Activated CD4-positive, alpha-beta T cell treated with anti-CD3 and anti-CD28 coated beads for 36 hours (primary cell): ENCODE measurements around the gene ALDH1A1. TPM values are rescaled to one million over a fixed set of nuclear protein-coding genes. Genes with fewer than 3 reads are reported as not detected.
"Not testable (repeated sequence)": the region's sequence is repeated elsewhere in the genome, so short reads cannot be mapped to it uniquely, and the experiment has no call there.

Source experiments
- ATAC-seq: fragments of 200-7000 bp; cut with Tn5 transposase; one replicate; pipeline ENCODE4 v1.10.0; 2021; ENCODE audit warnings: mild to moderate bottlenecking, moderate library complexity
- CTCF ChIA-PET: fragments of 350-600 bp; sonication (Branson Sonifier 250); formaldehyde crosslinking; loops from one replicate; lab custom pipeline; 2021; ENCODE audit warnings: antibody characterized with exemption; lab: Charles Lee
- POLR2A ChIA-PET: fragments of 350-600 bp; sonication (Branson Sonifier 250); formaldehyde crosslinking; loops from one replicate; lab custom pipeline; 2021; ENCODE audit warnings: antibody characterized with exemption, inconsistent platforms; lab: Charles Lee
- DNase-seq: peaks from one replicate; pipeline ENCODE4 v3.0.0-alpha.2; 2020
- H3K27ac Mint-ChIP-seq: one replicate; pipeline ENCODE4 v1.8.0; 2021; ENCODE audit warnings: mixed read lengths
- H3K27me3 Mint-ChIP-seq: one replicate; pipeline ENCODE4 v1.8.0; 2021; ENCODE audit warnings: mixed read lengths
- H3K36me3 Mint-ChIP-seq: one replicate; pipeline ENCODE4 v1.8.0; 2021; ENCODE audit warnings: low read depth, mixed read lengths
- H3K4me1 Mint-ChIP-seq: one replicate; pipeline ENCODE4 v1.8.0; 2021; ENCODE audit warnings: mixed read lengths
- H3K4me3 Mint-ChIP-seq: one replicate; pipeline ENCODE4 v1.8.0; 2021; ENCODE audit warnings: mild to moderate bottlenecking, moderate library complexity, mixed read lengths
- H3K9me3 Mint-ChIP-seq: one replicate; pipeline ENCODE4 v1.8.0; 2021; ENCODE audit warnings: low read depth, mixed read lengths
- intact Hi-C, 2 experiments: fragments of 100-400 bp; cut with DNase I in 1 of 2; cut with micrococcal nuclease in 1 of 2; formaldehyde crosslinking; loops; one replicate each; pipeline versions ENCODE4 v1.14.2 to v1.15.1; 2022 to 2024; cut with DNase I, micrococcal nuclease
- total RNA-seq, 2 experiments: library from RNA; stranded (reverse); gene quantifications; one replicate each; pipeline ENCODE4 v1.2.3, GENCODE V29; 2021

Gene ALDH1A1
- total RNA-seq, 2 experiments from 2014 or later = not detected

DNA sequence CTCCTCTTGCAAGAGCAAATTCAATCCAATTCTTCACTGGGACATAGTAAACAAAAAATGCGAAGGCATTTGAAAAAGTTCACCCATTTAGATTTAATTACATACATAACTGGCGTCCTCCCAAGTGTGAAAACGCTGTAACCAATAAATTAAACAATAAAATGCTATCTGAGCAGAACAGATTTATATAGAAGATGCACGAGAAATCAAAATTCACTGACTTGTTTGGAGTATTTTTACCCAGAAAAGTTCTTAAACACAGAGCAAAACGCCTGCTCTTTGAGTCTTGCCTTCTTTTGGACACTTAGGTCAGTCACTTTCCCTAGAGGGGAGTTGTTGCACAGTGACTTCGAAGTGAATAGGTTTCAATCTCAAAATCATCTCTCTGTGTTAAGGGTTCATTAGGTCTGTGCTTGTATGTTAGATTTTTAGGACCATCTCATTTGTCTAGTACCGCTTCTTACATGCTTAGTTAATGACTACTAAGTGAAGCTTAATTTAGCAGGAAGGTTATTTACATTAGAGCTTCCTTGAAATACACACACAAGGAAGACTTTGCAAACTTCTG is 1.9 kb downstream of the ALDH1A1 start:
- ChIA-PET CTCF (interaction anchor here (0.6 kb wide), 1 partner anchor 1549 kb away, joined by 3 read pairs; no protein-coding TSS in a partner anchor), POLR2A (no interaction called here)
- Mint-ChIP-seq H3K27ac (no peak overlapping the region), H3K36me3 (no peaks in the 10 kb centered on the region), H3K4me3 (no peak overlapping the region), H3K4me1 (peaks cover 7% of the 10 kb centered on the region), H3K9me3 (no peaks in the 10 kb centered on the region), H3K27me3 (peaks cover 30% of the 10 kb centered on the region)
- intact Hi-C loops = no loop called here
- no peak for DNase-seq
- no peak for ATAC-seq

DNA sequence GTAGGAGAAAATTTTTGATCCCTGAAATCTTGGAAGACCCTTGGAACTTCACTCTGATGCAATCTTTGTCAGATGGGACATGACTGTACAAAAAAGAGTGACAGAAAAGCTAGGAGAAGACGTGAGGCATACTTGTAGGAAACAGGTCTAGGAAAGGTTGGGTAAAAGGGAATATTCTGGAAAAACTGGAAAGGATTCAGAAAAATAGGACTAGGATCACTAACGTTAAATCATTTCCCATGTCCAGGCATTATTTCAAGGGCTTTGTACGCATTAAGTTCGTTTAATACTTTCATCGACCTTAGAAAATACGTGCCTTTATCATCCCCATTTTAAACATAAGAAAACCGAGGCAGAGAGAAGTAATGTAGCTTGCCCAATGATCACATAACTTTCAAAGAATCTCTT is 2.9 kb downstream of the ALDH1A1 start:
- ChIA-PET POLR2A (no interaction called here), CTCF (interaction anchor here (0.6 kb wide), 1 partner anchor 103 kb away, joined by 3 read pairs; no protein-coding TSS in a partner anchor)
- no peak overlapping the region for H3K27ac Mint-ChIP-seq
- no peak for DNase-seq
- no peak for ATAC-seq
- no peak overlapping the region for H3K4me3 Mint-ChIP-seq
- H3K36me3 Mint-ChIP-seq = no peaks in the 10 kb centered on the region
- peaks cover 28% of the 10 kb centered on the region for H3K27me3 Mint-ChIP-seq
- H3K4me1 Mint-ChIP-seq = peaks cover 7% of the 10 kb centered on the region
- intact Hi-C loops = no loop called here
- H3K9me3 Mint-ChIP-seq = no peaks in the 10 kb centered on the region

DNA sequence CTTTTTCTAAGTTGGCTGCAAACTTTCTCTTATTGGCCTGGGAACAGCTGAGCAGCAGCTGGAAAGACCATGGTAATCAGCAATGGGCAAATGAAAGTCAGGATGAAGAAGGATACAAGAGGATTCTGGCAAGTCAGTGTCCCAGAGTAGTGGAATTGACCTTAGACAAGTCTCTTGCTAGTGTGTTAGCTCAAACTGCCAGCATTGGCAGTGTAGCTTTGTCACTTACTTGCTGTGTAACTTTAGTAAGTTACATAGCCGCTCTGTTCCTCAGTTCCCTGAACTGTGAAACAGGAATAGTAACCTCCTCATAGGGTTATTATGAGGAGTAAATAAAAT is 3.6 kb downstream of the ALDH1A1 start:
- DNase-seq (no peak), ATAC-seq (no peak)
- no peaks in the 10 kb centered on the region for H3K36me3 Mint-ChIP-seq
- intact Hi-C loops = no loop called here
- H3K4me3 Mint-ChIP-seq = no peak overlapping the region
- CTCF ChIA-PET = no interaction called here
- H3K9me3 Mint-ChIP-seq = no peaks in the 10 kb centered on the region
- H3K27ac Mint-ChIP-seq = no peak overlapping the region
- peaks cover 23% of the 10 kb centered on the region for H3K27me3 Mint-ChIP-seq
- POLR2A ChIA-PET = no interaction called here
- H3K4me1 Mint-ChIP-seq = peaks cover 7% of the 10 kb centered on the region

DNA sequence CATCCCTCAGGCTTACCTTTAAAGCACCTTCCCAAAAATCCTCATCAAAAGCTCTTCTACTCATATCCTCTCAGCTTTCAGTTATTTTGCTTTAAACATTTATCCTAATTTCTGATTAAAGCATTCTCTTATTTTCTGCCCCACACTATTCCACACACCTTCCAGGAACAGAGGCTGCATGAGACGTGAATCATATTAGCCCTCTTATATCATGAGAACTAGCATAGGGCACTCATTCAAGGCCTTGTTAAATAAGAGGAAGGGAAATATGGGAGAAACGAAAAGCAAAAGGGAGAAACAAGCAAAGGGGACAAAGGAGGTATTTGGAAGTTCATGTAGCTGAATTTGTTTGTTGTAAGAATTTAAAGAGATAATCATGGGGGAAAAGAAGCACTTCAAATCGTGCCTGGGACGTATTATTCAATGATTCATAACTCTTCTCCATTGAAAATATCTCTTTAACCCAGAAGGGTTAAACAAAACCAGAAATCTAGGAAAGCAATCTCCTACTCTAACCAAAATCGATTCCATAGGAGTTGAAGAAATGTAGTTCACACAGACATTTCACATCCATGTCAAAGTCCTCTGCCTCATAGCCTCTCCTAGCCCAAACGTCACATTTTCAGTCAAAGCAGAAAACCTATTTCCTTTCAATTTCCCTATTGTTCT is 4.1 kb downstream of the ALDH1A1 start:
- Mint-ChIP-seq H3K9me3 (no peaks in the 10 kb centered on the region), H3K4me3 (no peak overlapping the region), H3K27ac (no peak overlapping the region), H3K36me3 (no peaks in the 10 kb centered on the region), H3K4me1 (peaks cover 7% of the 10 kb centered on the region), H3K27me3 (peaks cover 25% of the 10 kb centered on the region)
- no peak for ATAC-seq
- DNase-seq = no peak
- ChIA-PET POLR2A (no interaction called here), CTCF (interaction anchor here (1.0 kb wide), 2 partner anchors 33 to 53 kb away, joined by 3 read pairs; no protein-coding TSS in a partner anchor)
- intact Hi-C loops = no loop called here

GRCh38 chr9:72947984-72948465 is 4.8 kb downstream of the ALDH1A1 start:
- peaks cover 7% of the 10 kb centered on the region for H3K4me1 Mint-ChIP-seq
- no peaks in the 10 kb centered on the region for H3K9me3 Mint-ChIP-seq
- no peak overlapping the region for H3K4me3 Mint-ChIP-seq
- DNase-seq = no peak
- ChIA-PET POLR2A (no interaction called here), CTCF (interaction anchor here (0.8 to 1.0 kb wide), 3 partner anchors 22 to 54 kb away, joined by 3 read pairs; no protein-coding TSS in a partner anchor)
- peaks cover 28% of the 10 kb centered on the region for H3K27me3 Mint-ChIP-seq
- no peaks in the 10 kb centered on the region for H3K36me3 Mint-ChIP-seq
- no peak overlapping the region for H3K27ac Mint-ChIP-seq
- intact Hi-C loops = no loop called here
- no peak for ATAC-seq

DNA sequence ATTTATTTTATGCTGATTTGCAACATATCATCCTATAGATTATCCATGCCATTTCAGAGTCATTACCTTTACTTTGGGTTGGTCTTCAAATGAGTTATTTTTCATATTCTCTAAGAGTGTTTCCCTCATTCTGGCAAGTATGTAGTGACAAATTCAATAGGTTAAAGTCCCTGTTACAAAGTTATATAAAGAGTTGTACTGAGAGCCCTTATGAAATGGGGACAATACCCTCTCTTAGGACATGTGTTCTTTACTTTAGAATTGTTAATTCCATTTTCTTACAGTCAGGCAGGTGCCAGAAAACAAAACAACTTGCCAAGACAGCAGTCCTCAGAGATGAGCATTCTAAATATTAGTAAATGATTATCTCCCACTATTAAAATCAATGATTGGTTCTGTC is 6.0 kb downstream of the ALDH1A1 start:
- intact Hi-C loops = no loop called here
- Mint-ChIP-seq H3K9me3 (no peaks in the 10 kb centered on the region), H3K27me3 (peaks cover 24% of the 10 kb centered on the region), H3K27ac (no peak overlapping the region), H3K36me3 (no peaks in the 10 kb centered on the region), H3K4me1 (no peaks in the 10 kb centered on the region), H3K4me3 (no peak overlapping the region)
- CTCF ChIA-PET = interaction anchor here (0.8 kb wide), 1 partner anchor 72 kb away, joined by 3 read pairs; no protein-coding TSS in a partner anchor
- DNase-seq (no peak), ATAC-seq (no peak)
- POLR2A ChIA-PET = no interaction called here

- ATAC-seq (no peak), DNase-seq (no peak)
- ChIA-PET CTCF (no interaction called here), POLR2A (no interaction called here)
- no peaks in the 10 kb centered on the region for H3K9me3 Mint-ChIP-seq
- H3K27ac Mint-ChIP-seq = no peak overlapping the region
- H3K36me3 Mint-ChIP-seq = no peaks in the 10 kb centered on the region
- no peaks in the 10 kb centered on the region for H3K4me1 Mint-ChIP-seq
- H3K27me3 Mint-ChIP-seq = peaks cover 28% of the 10 kb centered on the region
- intact Hi-C loops = no loop called here
- H3K4me3 Mint-ChIP-seq = no peak overlapping the region
Measured at GRCh38 chr9:72946318-72946717, 6.5 kb downstream of the ALDH1A1 start.

GRCh38 chr9:72945391-72945790 is 7.5 kb downstream of the ALDH1A1 start:
- no peaks in the 10 kb centered on the region for H3K4me1 Mint-ChIP-seq
- H3K9me3 Mint-ChIP-seq = no peaks in the 10 kb centered on the region
- no peak overlapping the region for H3K4me3 Mint-ChIP-seq
- ATAC-seq (no peak), DNase-seq (no peak)
- CTCF ChIA-PET = no interaction called here
- no peaks in the 10 kb centered on the region for H3K36me3 Mint-ChIP-seq
- intact Hi-C loops = no loop called here
- peaks cover 28% of the 10 kb centered on the region for H3K27me3 Mint-ChIP-seq
- no peak overlapping the region for H3K27ac Mint-ChIP-seq
- POLR2A ChIA-PET = no interaction called here

DNA sequence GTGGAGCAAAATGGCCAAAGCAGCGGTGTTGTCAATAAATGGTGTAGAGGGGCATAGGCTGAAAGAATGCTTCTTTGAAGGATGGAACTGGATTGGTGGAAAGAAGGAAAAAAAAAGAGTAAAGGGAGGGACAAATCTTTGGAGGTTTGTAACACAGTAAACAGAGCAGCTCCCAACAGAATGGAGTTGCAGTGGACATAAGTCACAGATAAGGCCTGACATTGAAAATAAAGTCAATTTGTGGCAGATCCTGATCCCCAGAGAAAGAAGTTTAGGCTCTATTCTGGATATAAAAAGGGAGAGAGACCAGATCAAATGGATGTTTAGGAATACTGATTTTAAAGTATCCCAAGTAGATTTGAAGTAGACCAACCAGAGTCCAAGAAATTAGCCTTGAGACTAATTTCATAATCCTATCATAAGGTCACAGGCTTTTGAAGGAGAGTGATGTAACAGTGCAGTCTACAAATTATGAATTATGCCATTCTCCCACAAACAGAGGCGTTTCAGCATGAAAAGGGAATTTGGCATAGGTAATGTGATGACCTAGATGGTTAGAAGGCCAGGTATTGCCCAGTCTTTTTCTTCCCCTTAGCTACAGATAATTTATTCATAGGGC is 8.9 kb downstream of the ALDH1A1 start:
- Mint-ChIP-seq H3K4me1 (no peaks in the 10 kb centered on the region), H3K27me3 (peaks cover 22% of the 10 kb centered on the region), H3K36me3 (no peaks in the 10 kb centered on the region), H3K4me3 (no peak overlapping the region), H3K27ac (no peak overlapping the region), H3K9me3 (no peaks in the 10 kb centered on the region)
- POLR2A ChIA-PET = no interaction called here
- CTCF ChIA-PET = no interaction called here
- intact Hi-C loops = no loop called here
- no peak for ATAC-seq
- DNase-seq = no peak

- DNase-seq = no peak
- ChIA-PET POLR2A (no interaction called here), CTCF (no interaction called here)
- Mint-ChIP-seq H3K9me3 (no peaks in the 10 kb centered on the region), H3K27ac (no peak overlapping the region), H3K4me1 (no peaks in the 10 kb centered on the region), H3K4me3 (no peak overlapping the region), H3K27me3 (peaks cover 14% of the 10 kb centered on the region), H3K36me3 (no peaks in the 10 kb centered on the region)
- no peak for ATAC-seq
- intact Hi-C loops = no loop called here
Measured at GRCh38 chr9:72942451-72942850, 10.4 kb downstream of the ALDH1A1 start.

- intact Hi-C loops, POLR2A ChIA-PET, CTCF ChIA-PET: not testable (repeated sequence)
Measured at GRCh38 chr9:72939581-72939980, 13.3 kb downstream of the ALDH1A1 start.

DNA sequence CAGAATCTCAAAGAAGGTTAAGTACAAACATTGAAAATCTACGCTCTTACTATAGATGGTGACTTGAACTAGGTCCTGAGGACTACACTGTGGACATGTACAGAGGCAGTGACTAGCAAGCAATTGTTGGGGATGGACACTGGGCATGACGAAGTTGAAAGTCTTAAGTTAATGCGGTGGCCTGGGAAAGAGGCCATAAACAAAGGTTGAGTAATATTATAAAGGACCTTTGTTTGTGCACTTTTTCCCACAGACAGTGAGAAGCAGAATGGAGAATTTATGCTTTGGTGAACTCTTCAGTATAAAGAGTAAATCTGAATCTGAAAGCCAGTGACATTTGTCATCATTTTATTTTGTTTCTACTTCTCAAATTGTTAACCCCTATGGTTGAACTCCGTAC is 15.3 kb downstream of the ALDH1A1 start:
- DNase-seq = no peak
- no peaks in the 10 kb centered on the region for H3K9me3 Mint-ChIP-seq
- H3K27ac Mint-ChIP-seq = no peak overlapping the region
- no peaks in the 10 kb centered on the region for H3K4me1 Mint-ChIP-seq
- H3K36me3 Mint-ChIP-seq = no peaks in the 10 kb centered on the region
- peaks cover 8% of the 10 kb centered on the region for H3K27me3 Mint-ChIP-seq
- ATAC-seq = no peak
- CTCF ChIA-PET = no interaction called here
- intact Hi-C loops = no loop called here
- H3K4me3 Mint-ChIP-seq = no peak overlapping the region
- POLR2A ChIA-PET = no interaction called here

More at GRCh38 chr9:72939581-72939980, 13.3 kb downstream of the ALDH1A1 start:
- H3K4me3 Mint-ChIP-seq, H3K4me1 Mint-ChIP-seq, DNase-seq, ATAC-seq, H3K9me3 Mint-ChIP-seq, H3K27ac Mint-ChIP-seq, H3K36me3 Mint-ChIP-seq: not testable (repeated sequence)
- H3K27me3 Mint-ChIP-seq = peaks cover 13% of the 10 kb centered on the region
